Metanephros (tissue), 1 donor: ENCODE results near the gene INPP5E. TPM values are rescaled to one million over a fixed set of nuclear protein-coding genes. Genes with fewer than 3 reads are reported as not detected.

Source experiments
- total RNA-seq: library from RNA; depleted of rRNA; stranded (reverse); fragments of >200 nt; gene quantifications from one replicate; pipeline ENCODE4 v1.2.3, GENCODE V29; 2014

Gene INPP5E, protein sequence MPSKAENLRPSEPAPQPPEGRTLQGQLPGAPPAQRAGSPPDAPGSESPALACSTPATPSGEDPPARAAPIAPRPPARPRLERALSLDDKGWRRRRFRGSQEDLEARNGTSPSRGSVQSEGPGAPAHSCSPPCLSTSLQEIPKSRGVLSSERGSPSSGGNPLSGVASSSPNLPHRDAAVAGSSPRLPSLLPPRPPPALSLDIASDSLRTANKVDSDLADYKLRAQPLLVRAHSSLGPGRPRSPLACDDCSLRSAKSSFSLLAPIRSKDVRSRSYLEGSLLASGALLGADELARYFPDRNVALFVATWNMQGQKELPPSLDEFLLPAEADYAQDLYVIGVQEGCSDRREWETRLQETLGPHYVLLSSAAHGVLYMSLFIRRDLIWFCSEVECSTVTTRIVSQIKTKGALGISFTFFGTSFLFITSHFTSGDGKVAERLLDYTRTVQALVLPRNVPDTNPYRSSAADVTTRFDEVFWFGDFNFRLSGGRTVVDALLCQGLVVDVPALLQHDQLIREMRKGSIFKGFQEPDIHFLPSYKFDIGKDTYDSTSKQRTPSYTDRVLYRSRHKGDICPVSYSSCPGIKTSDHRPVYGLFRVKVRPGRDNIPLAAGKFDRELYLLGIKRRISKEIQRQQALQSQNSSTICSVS
- 13.0 TPM for total RNA-seq

GRCh38 chr9:136439481-136440408 is at the start of gene INPP5E:
INPP5E (minus strand) TSS chr9:136439845; CDS start chr9:136439419, 426 bp downstream.

DNA sequence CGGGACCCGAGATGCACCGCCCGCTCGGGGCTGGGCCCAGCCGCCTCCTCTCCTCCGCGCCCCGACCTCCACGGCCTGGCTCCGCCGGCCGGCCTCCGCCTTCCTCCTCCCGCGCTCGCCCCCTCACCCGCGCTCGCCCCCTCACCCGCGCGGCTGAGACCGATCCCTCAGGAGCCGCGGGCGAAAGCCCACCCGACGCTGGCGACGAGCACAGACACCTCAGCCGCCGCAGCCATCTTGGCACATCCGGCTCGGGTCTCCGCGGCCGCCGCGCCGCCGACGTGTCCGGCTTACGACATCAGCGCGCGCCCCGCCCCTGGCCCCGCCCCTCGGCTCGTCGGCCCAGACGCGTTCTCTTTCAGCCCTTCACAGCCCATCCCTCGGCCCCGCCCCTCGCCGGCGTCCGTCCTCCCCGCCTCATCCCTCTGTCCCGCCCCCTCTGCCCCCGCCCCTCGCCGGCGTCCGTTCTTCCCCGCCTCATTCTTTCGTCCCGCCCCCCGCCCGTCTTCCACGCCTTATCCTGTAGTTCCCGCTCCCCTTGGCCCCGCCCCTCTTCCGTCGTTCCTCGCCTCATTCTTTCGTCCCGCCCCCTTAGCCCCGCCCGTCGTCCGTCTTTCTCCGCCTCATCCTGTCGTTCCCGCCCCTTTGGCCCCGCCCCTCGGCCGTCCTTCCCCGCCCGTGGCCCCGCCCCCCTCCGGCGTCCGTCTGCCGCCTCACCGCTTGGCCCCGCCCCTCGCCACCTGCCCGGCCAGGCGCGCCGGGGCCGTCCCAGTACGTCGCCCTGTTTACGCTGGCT is 43.3 kb upstream of the INPP5E start, which contains the start of gene SEC16A:
Gene SEC16A, minus strand, starts transcription at position 248 of the 796 bp plus-strand sequence. CDS start 5,425 bp downstream, outside the sequence.

GRCh38 chr9:136410500-136411287 is 29.0 kb downstream of the INPP5E start, which contains the start of the genes ENTR1 and PMPCA:
ENTR1 (minus strand) TSS chr9:136410614; CDS start chr9:136410397, 217 bp downstream.
PMPCA (plus strand) TSS chr9:136410658; CDS start chr9:136410669, 11 bp downstream.

DNA sequence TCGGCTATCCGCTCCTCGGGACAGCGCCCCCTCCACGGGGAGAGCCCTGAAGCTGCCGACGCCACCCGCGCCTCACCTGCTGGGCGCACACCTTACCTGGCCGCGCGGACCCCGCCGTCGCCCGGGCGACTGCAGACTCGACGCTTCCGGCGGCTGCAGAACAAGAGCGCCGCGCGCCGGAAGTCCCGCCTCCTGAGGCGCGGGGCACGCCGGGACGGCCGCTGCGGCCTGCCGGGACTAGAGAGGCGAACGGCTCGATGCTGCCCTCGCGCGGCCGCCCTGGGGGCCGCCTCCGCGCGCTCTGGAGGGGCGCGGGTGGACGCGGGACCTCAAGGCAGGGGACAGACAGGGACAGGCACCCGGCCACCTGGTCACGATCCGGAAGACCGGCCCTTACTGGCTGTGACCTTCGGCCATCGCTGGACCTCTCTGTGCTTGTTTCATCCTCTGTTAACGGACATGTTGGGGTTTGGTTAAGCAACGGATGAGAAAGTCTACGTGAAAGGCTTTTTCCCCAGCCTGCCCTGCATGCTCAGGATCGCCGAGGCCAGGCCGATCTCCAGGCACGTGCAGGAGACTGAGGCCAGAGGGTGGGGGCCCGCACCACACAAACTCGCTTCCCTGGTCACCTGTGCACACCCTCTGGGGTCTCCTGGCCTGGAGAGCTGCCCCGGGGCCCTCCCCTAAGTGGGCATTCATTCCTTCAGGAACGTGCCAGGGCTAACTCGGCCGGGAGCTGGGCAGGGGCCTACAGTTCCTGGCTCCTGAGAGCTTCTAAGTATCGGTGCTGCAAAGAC is 39.4 kb downstream of the INPP5E start, which contains the start of gene SNAPC4:
Gene SNAPC4, minus strand, starts transcription at position 133 of the 797 bp plus-strand sequence. CDS start 1,742 bp downstream, outside the sequence.

Other genes with a start within 250 kb of the INPP5E start
- not detected for gene LHX3, start 234.7 kb downstream of the INPP5E start, total RNA-seq
- gene QSOX2, start 194.0 kb downstream of the INPP5E start, total RNA-seq = 11.9 TPM
- gene CCDC187, start 135.8 kb downstream of the INPP5E start, total RNA-seq = 3.0 TPM
- 45.0 TPM for gene GPSM1, start 112.3 kb downstream of the INPP5E start, total RNA-seq
- gene DNLZ, start 76.1 kb downstream of the INPP5E start, total RNA-seq = 8.4 TPM
- gene CARD9, start 66.2 kb downstream of the INPP5E start, total RNA-seq = 5.7 TPM
- gene SNAPC4, start 39.7 kb downstream of the INPP5E start, total RNA-seq = 9.6 TPM
- 37.8 TPM for gene ENTR1, start 29.2 kb downstream of the INPP5E start, total RNA-seq
- gene PMPCA, start 29.2 kb downstream of the INPP5E start, total RNA-seq = 40.5 TPM
- gene SEC16A, start 43.2 kb upstream of the INPP5E start, total RNA-seq = 48.1 TPM
- gene NOTCH1, start 106.2 kb upstream of the INPP5E start, total RNA-seq = 89.4 TPM
- gene EGFL7, start 223.1 kb upstream of the INPP5E start, total RNA-seq = 131 TPM
- 62.5 TPM for gene AGPAT2, start 247.6 kb upstream of the INPP5E start, total RNA-seq